ENCODE data around the gene DNM2.

The DNM2 gene

DNA sequence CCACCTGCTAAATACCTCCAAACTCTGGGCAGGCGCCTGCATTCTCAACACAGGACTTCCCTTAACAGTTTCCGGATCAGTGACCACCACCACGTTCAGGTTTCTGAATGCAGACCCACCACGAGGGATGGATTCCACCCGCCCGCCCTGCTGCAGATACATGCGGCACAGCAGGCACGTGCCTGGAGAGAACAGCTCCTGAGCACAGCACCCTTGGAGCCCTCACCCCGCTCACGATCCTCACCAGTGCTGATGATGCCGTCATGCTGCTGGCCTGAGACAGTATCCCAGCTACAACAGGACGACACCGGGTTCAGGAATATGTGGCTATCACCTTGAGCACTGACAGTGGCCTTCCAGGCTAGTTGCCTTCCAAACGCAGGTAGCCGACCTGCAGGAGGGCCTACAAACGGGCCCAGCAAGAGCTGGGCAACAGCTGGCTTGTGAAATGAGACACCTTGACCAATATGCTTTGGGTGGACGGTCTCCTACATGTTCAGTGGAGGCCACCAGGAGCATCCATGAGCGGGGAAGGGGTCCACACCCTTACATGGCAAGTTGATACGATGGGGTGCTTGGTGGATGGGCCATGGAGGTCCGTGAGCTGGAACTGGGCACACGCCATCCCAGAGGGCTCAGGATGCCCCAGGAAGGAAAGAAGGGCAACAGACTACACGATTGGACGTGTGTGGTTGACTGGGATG is 26.5 kb upstream of the DNM2 start:
- no peak for DNase-seq (ENCODE audit: low spot score)

DNA sequence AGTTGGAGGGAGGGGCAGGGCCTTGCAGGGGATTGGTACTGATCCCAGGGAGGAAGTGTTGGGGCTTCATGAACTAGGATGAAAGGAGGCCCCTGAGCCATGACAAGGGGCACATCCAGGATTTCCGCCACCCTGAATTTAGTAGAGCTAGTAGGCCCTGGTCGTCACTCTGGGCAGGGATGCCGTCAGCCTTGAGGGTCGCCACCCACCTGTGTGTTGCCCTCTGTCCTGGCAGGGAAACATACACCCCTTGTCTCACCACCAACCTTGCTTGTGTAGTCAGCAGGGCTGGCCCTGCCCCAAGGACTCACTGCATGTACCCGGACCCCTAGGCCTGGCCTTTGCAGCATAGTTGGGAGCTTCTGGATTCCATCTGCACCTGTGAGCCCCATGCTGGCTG is 26.0 kb upstream of the DNM2 start:
- no peak for DNase-seq (ENCODE audit: low spot score)

DNA sequence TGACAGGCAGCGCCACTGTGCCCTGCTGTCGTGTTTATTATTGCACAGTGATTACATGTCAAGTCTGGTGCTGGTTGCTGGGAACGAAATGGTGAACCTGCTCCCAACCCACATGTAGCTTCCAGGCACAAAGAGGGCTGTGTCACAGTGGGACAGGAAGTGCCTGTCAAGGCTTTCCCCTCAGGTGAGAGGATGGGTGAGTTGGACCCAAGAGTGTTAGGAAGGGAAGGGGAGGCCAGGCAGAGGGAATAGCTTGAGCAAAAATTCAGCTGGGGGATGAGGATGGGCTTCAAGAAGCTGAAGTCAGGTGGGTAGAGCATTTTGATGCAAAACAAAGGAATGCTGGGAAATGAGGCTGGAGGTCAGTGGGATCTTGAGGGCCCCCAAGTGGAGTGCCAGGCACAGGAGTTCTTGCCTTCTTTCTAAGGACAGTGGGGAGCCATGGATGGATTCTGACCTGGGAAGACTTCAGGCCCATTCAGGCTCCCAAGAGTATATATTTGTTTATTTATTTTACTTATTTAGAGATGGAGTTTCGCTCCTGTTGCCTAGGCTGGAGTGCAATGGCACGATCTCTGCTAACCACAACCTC is 25.1 kb upstream of the DNM2 start:
- no peak for DNase-seq (ENCODE audit: low spot score)

DNA sequence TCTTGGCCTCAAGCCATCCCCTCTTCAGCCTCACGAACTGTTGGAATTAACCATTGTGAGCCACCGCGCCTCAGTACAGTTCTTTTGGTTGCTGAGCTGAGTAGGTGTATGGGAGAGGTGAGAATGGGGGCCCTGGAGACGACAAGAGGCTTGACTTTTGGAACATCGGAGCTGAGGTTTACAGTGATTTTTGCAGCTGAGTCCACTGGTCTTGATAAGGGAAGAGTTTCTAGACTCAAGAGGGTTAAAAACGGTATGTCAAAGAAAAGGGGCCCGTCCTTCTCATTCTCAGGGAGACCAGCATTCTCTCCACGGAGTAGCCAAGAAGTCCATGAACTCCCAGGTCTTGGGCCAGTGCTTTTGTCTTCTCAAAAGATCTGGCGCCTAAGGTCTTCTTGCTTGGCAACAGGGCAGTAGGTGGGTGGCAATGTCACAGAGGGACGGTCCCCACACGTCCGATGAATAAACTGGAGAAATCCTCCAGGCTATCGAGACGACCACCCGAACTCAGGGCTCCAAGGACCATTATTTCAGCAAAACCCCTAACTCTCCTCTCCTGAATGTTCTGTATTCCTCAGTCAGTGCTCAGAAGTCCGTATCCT is 23.1 kb upstream of the DNM2 start:
- no peak for DNase-seq (ENCODE audit: low spot score)

DNA sequence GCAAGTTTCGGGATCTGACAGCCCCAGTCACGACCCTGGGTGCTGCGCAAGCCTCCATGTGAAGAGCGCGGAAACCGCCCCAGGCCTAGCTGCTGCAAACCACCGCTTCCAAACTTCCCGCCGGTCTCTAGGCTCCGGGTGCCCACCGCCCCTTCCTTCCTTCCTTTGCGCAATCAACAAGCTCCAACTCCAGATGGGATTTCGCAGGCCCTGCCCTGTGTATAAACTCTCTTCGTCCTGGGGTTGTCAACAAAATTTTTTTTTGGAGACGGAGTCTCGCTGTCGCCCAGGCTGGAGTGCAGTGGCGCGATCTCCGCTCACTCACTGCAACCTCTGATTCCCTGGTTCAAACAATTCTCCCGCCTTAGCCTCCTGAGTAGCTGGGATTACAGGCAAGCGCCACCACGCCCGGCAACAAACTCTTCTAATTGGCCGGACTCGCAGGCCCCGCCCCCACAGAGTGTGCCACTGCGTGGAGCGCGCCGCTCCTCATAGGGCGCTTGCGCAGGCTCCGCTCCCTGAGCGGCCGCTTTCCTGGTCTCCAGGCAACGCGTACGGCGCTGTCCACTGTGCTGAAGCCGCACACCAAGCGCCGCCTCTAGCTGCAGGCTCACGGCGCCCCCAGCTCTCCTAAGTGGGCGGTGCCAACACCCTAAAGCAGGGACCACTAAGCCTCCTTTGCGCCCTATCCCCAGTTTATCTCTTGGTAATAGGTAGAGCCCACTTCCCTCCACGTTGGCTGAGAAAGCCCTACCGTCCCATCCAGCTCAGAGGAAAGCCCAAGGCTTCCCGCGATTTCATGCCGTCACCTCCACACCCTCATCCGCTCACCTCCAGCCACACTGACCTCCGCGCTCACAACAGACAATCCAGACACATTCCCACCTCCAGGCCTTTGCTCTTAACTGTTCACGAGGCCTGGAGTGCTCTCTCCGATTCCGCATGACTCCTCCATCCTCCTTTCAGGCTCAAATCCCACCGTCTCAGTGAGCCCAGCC is 22.2 kb upstream of the DNM2 start:
- peak; percentile 92 for DNase-seq (ENCODE audit: low spot score)

DNA sequence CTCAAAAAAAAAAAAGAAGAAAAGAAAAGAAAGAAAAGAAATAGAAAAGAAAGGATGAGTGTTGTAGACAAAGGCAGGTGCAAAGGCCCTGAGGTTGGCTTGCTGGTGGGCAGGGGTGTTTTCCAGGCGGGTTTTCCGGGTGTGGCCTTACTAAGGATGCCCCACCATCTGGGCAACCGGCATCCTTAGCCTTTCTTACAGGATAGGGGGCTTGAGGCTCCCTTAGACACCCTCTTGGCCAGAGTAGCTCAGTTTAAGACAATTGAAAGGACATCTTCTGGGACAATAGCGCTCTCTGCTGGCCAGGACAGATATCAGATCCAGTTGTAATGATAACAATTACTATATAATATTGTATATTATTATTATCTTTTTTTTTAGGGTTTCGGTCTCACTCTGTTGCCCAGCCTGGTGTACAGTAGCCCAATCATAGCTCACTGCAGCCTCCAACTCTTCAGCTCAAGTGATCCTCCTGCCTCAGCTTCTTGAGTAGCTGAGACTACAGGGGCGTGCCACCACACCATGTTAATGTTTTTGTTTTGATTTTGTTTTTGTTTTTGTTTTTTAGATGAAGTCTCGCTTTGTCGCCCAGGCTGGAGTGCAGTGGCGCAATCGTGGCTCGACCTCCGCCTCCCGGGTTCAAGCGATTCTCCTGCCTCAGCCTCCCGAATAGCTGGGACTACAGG is 18.1 kb upstream of the DNM2 start:
- DNase-seq (ENCODE audit: low spot score) = peak; percentile 67

DNA sequence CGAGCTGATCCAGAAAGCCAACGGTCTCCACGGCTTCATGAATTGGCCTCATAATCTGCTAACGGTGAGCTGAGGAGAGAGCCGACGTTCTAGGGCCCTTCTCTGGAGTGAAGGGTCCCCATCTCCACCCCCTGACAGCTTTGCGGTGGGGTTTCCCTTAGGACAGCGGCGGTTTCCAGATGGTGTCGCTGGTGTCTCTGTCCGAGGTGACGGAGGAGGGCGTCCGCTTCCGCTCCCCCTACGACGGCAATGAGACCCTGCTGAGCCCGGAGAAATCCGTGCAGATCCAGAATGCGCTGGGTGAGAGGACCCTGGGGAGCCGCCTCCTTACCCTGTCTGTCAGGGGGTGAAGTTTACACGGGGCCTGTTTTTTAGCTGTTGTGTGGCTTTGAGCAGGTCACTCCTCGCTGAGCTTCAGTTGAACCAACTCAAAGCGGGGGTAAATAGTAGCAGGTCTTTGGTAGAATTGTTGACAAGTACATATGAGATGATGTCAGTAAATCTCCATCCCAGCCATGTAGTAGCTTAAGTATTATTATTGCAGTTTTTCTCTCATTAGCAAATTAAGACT is 15.8 kb upstream of the DNM2 start:
- DNase-seq (ENCODE audit: low spot score) = peak; percentile 24

DNA sequence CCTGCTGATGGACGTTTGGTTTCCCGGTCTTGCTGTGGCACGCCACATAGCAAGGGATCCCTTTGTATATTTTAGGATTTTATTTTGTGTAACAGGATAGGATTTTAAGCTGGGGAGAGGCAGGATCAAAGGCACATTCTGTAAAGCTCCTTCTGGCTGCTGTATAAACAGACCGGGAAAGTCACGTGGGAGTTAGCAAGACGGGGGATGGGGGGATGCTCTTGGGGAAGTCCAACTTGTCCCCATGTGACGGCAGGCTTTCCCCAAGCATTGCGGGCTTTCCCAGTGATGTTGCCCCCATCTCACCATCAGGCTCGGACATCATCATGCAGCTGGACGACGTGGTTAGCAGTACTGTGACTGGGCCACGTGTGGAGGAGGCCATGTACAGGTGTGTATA is 10.9 kb upstream of the DNM2 start:
- no peak for DNase-seq (ENCODE audit: low spot score)

DNA sequence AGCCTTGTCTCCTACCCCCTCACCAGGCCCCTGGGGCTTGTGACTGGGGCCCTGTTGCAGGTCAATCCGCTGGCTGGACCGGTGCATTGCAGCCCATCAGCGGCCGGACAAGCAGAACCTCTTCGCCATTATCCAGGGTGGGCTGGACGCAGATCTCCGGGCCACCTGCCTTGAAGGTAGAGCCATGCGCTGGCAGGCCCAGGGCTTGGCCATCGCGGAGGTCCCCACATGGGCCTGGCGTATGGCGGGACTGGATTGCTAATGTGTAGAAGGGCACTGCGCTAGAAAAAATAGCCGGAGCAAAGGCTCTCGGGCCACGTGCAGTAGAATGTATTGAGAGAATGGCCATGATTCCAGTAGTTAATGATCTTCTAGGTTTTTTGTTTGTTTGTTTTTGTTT is 10.4 kb upstream of the DNM2 start:
- DNase-seq (ENCODE audit: low spot score) = no peak

DNA sequence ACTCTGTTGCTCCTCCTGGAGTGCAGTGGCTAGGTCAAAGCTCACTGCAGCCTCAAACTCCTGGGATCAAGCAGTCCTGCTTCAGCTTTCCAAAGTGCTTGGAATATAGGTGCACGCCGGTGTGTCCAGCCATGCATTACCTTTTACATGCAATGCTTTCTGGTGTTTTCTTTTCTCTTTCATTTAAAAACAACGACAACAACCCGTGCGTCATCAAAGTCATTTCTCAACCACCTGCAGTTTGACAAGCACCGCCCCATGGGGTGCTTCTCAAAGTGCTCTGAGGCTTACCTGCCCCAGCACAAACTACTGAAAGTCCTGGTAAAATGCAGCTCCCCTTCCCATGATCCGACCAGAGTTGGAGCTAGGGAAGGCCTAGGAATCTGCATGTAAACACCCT is 9.6 kb upstream of the DNM2 start:
- DNase-seq (ENCODE audit: low spot score) = no peak

DNA sequence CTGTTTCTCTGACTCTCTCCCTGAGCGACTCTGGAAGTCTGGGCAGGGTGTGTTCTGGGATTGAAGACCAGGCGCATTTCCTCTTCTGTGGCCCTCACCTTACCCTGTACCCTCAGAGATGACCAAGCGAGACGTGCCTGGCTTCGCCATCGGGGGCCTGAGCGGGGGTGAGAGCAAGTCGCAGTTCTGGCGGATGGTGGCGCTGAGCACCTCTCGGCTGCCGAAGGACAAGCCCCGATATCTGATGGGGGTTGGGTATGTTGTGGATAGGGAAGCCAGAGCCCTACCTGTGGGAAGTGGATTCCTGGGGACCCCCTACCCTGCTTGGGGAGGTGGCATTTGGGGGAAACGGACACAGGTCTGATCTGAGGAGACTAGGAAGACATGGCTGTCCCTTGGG is 5.8 kb upstream of the DNM2 start:
- no peak for DNase-seq (ENCODE audit: low spot score)

DNA sequence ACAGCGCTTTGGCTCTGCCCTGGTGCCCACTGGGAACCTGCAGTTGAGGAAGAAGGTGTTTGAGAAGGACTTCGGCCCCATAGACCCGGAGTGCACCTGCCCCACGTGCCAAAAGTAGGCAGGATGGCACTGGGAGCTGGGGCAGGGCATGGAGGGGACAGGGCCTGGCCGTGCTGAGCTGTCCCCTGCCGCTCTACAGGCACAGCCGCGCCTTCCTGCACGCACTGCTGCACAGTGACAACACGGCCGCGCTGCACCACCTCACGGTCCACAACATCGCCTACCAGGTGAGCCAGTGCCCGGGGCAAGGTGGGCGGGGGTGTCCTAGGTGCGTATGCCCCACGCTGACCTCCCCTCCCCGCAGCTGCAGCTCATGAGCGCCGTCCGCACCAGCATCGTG is 5.1 kb upstream of the DNM2 start:
- peak; percentile 46 for DNase-seq (ENCODE audit: low spot score)

DNA sequence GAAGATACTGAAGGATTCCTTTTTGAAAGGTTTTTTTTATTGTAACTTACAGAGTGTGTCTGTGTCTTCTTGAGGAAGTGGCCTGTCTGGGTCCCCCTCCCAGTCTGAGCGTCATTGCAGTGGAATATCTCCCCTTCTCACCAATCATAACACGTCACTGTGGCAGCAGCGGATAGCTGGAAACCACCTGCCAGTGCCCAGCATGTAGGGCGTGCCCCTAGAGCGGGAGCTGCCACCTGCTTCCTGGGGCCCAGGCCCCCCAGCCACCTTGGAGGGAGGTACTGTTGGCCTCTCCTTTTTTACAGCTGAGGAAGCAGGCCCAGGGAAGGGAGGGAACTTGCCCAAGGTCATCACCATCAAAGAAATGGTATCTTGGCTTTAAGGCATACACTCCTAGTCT is 4.6 kb upstream of the DNM2 start:
- peak; percentile 30 for DNase-seq (ENCODE audit: low spot score)

DNA sequence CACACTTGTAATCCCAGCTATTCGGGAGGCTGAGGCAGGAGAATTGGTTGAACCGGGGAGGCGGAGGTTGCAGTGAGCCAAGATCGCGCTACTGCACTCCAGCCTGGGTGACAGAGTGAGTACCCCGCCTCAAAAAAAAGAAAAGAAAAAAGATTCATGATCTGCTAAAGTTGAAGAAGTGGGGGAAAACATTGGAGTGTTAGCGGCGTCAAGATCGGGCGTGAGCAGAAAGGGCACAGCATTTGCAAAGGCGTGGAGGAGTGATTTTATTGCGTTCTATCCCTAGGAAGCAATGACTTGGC is 874 bp upstream of the DNM2 start:
- DNase-seq (ENCODE audit: low spot score) = no peak

DNA sequence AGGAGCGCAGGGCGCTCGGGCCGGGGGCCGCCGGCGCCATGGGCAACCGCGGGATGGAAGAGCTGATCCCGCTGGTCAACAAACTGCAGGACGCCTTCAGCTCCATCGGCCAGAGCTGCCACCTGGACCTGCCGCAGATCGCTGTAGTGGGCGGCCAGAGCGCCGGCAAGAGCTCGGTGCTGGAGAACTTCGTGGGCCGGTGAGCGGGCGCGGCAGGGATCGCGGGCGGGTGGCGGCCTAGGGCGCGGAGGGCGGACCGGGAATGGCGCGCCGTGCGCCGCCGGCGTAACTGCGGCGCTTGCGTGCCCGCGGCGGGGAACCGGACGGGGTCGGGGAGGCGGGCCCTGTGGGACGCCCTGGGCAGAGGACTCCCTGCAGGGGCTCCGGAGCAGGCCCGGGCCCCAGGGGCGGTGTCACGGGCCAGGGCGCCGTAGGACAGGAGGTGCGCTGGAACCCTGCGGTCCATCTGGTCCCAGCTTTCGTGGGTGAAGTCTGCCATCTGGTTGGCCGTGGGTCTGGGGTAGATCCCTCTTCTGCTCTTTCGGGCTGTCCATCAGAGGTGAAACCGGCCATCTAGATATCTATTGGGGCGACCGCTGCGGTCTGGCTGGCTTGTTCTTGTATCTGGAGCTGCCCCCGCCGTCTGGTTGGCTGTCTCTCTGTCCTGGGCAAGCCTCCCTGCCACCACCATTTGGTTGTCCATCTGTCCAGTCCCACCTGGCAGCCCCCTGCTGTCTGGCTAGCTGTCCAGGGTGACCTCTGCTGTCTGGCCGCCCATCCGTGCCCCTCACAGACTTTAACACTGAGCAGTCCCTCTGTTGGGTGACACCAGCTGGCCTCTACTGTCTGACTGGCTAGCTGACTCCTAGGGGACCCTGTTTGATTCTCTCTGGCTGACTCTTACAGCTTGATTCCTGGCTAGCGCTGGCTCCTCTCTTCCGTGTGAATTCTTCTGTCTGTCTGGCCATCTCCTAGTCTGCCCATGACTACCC is 622 bp downstream of the DNM2 start:
- peak; percentile 52 for DNase-seq (ENCODE audit: low spot score)

DNA sequence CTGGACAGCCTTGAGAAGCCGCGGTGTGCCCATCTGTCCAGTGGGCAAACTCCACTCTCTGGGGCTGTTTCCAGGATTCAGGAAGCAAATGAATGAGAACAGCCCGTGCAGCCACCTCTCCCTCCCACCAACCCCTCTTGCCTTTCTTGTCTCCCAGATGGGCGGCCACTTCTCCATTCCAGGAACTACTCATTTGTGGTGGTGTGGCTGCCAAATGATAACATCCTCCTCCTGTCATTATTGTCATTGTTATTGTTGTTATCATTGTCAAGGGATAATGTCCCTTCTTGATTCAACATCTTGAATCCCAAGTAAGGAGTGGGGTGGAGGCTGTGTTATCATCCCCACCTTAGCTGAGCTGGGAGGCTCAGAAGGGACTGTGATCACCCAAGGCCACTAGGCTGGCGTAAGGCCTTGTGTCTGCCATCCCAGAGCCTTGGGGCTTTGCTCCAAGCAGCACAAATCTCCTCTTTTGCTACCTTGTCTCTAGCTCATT is 1.6 kb downstream of the DNM2 start:
- peak; percentile 42 for DNase-seq (ENCODE audit: low spot score)

DNA sequence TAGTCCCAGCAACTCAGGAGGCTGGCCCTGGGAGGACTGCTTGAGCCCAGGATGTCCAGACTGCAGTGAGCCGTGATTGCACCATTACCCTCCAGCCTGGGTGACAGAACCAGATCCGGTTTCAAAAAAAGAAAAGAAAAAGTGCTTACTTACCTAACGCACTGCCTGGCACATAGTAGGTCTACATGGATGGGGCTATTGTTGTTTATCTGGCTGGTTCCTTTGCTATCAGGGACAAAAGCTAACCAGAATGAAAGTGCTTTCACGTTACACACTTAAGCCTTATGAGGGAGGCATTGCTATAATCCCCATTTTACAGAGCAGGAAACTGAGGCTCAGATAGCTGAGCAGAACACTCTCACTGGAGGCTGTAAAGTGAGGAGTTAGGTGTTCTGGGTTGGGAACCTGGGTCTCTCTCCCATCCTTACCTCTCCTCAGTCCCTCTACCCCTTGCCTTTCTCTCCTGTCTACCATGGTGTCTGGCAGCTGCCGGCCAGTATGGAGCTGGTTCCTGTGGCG is 2.8 kb downstream of the DNM2 start:
- DNase-seq (ENCODE audit: low spot score) = no peak

DNA sequence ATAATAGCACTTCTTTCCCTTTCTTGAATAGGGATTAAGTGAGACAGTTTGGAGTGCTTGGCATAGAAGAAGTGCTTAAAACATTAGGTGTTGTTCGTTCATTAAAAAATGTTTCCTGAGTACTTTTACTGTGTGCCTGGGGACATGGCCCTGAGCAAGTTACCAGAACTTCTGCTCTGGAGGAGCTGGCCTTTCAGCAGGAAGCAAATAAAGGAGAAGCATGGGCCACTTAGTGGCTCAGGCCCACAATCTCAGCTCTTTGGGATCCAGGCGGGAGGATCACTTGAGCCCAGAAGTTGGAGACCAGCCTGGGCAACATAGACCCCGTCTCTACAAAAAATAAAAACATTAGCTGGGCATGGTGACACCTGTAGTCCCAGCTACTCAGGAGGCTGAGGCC is 5.7 kb downstream of the DNM2 start:
- DNase-seq (ENCODE audit: low spot score) = no peak

DNA sequence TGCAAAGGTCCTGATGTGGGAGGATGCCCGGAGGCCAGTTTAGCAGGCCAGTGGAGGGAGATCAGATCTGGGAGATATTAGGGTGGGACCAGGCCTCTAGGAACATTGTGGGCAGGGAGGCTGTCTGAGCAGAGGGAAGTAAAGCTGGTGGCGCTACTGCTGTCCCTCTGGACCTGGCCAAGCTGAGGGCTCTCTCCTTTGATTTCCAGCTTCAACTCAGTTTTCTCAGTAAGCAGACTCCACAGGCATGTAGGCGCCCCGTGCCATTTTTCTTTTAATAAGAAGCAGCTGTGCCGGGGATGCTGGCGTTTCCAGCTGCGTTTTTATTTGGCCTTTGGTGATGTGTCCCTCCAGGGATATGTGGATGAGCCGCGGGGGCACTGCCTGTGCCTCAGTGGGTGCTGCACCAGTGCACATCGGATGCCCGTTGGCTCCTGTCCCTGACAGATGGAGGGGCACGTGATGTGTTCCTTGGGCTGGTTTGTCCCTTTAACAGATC is 6.7 kb downstream of the DNM2 start:
- no peak for DNase-seq (ENCODE audit: low spot score)

DNA sequence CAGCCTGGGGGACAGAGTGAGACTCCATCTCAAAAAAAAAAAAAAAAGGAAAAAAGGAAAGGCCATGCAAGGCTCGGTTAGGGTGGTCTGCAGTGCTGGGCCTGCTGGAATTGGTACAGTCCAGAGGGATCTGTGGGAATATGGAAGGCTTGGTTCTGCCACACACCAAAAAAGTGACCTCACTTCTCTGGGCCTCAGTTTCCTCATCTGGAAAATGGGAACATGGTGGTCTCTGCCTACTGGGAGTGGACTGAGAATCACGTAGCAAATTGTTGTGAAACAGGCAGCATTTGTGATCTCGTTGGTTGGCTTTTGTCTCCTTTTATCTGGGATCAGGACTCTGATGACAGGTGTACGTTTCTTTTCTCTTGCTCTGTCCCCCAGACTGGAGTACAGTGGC is 7.5 kb downstream of the DNM2 start:
- no peak for DNase-seq (ENCODE audit: low spot score)
